ENCODE results near the gene ALPG. TPM values are rescaled to one million over a fixed set of nuclear protein-coding genes. Genes with fewer than 3 reads are reported as not detected.
A peak's percentile ranks its signal among the peaks of the same experiment; 100 is the strongest.

Gene ALPG
- total and polyA plus RNA-seq, 2 of the 13 experiments (the other 11 are each of a cell fraction or from before 2014, with no cell fraction given), result not detected

GRCh38 chr2:232396683-232397082 is 10.0 kb upstream of the ALPG start:
- no peak overlapping the region for H3K9ac ChIP-seq (ENCODE audit: insufficient read depth, low read depth, low read length)
- TF ChIP-seq PTBP1 (IDR thresholded peaks at IDR 0.05; ENCODE audit: low read depth, low read length, poor library complexity, severe bottlenecking), result no peak
- TF ChIP-seq ATF7 (IDR thresholded peaks at IDR 0.05), result peak; percentile 29; the same call in 1 of the 2 replicates
- TF ChIP-seq ATF7 (CRISPR knock-in tag; IDR thresholded peaks at IDR 0.05), result no peak
- H3K9me3 ChIP-seq (ENCODE audit: low read length), result no peaks in the 10 kb centered on the region
- CTCF ChIA-PET (ENCODE audit: low intra/inter-chr PET ratio, low total read pairs), result no interaction called here
- no peaks in the 10 kb centered on the region for H3K4me1 ChIP-seq (ENCODE audit: insufficient read depth, low read length)
- no peak for FAIRE-seq
- H3K27me3 ChIP-seq (ENCODE audit: control insufficient read depth in 1 of 2, insufficient read depth in 2 of 2, low read length in 2 of 2), result peaks cover 0 to 37% of the 10 kb centered on the region in 2 experiments; a peak in 3 of 5 replicates
- DNase-seq (ENCODE audit: low spot score), result no peak
- BruUV-seq (replicated peaks), result no TSS peak
- 74% methylated on average over 2 of the region's 2 CpGs for WGBS (ENCODE audit: low lambda C conversion rate)
- H2AFZ ChIP-seq (ENCODE audit: low read length), result no peak overlapping the region
- H3K79me2 ChIP-seq (ENCODE audit: insufficient read depth, low read length), result no peaks in the 10 kb centered on the region
- POLR2A ChIA-PET, result no interaction called here
- in situ Hi-C loops (cut with HindIII; ENCODE audit: extremely low pct_ligation_motif_present, low pct_unique_long_range_greater_than_20kb) (no loop called here), intact Hi-C loops (cut with micrococcal nuclease; ENCODE audit: unreplicated experiment) (no loop called here)
- no peaks in the 10 kb centered on the region for H4K20me1 ChIP-seq (ENCODE audit: insufficient read depth, low read length)
- H3K4me3 ChIP-seq (replicated peaks in 1 of 3; ENCODE audit: insufficient read depth in 1 of 3, low read depth in 2 of 3, low read length in 3 of 3), result no peak overlapping the region
- no peaks in the 10 kb centered on the region for H3K36me3 ChIP-seq (replicated peaks in 1 of 2; ENCODE audit: control insufficient read depth in 1 of 2, insufficient read depth in 2 of 2, low read length in 2 of 2)
- no peak for ATAC-seq
- H3K27ac ChIP-seq (ENCODE audit: extremely low read length, insufficient read depth, low read length), result no peak overlapping the region
- no peak overlapping the region for H3K4me2 ChIP-seq (ENCODE audit: low read depth, low read length)

- ChIA-PET POLR2A (no interaction called here), CTCF (ENCODE audit: low intra/inter-chr PET ratio, low total read pairs) (no interaction called here)
- no peak overlapping the region for H2AFZ ChIP-seq (ENCODE audit: low read length)
- BruUV-seq (replicated peaks), result no TSS peak
- H3K36me3 ChIP-seq (replicated peaks in 1 of 2; ENCODE audit: control insufficient read depth in 1 of 2, insufficient read depth in 2 of 2, low read length in 2 of 2), result no peaks in the 10 kb centered on the region
- WGBS (ENCODE audit: low lambda C conversion rate), result 72% methylated on average over 5 of the region's 5 CpGs
- no peaks in the 10 kb centered on the region for H3K79me2 ChIP-seq (ENCODE audit: insufficient read depth, low read length)
- ATAC-seq (no peak), FAIRE-seq (no peak), DNase-seq (ENCODE audit: low spot score) (no peak)
- no peaks in the 10 kb centered on the region for H3K4me1 ChIP-seq (ENCODE audit: insufficient read depth, low read length)
- intact Hi-C loops (cut with micrococcal nuclease; ENCODE audit: unreplicated experiment) (no loop called here), in situ Hi-C loops (cut with HindIII; ENCODE audit: extremely low pct_ligation_motif_present, low pct_unique_long_range_greater_than_20kb) (no loop called here)
- H3K9ac ChIP-seq (ENCODE audit: insufficient read depth, low read depth, low read length), result no peak overlapping the region
- H3K27me3 ChIP-seq (ENCODE audit: control insufficient read depth in 1 of 2, insufficient read depth in 2 of 2, low read length in 2 of 2), result peaks cover 0 to 29% of the 10 kb centered on the region in 2 experiments; a peak in 3 of 5 replicates
- H3K4me2 ChIP-seq (ENCODE audit: low read depth, low read length), result no peak overlapping the region
- H3K27ac ChIP-seq (ENCODE audit: extremely low read length, insufficient read depth, low read length), result no peak overlapping the region
- H4K20me1 ChIP-seq (ENCODE audit: insufficient read depth, low read length), result no peaks in the 10 kb centered on the region
- no peaks in the 10 kb centered on the region for H3K9me3 ChIP-seq (ENCODE audit: low read length)
- H3K4me3 ChIP-seq (replicated peaks in 1 of 3; ENCODE audit: insufficient read depth in 1 of 3, low read depth in 2 of 3, low read length in 3 of 3), result no peak overlapping the region
- TF ChIP-seq KLF6 (CRISPR knock-in tag; IDR thresholded peaks at IDR 0.05) (no peak), KDM1A (CRISPR knock-in tag; IDR thresholded peaks at IDR 0.05) (no peak), SSRP1 (CRISPR knock-in tag; IDR thresholded peaks at IDR 0.05) (no peak), CREB3 (CRISPR knock-in tag; IDR thresholded peaks at IDR 0.05) (no peak), ZBTB7A (CRISPR knock-in tag; IDR thresholded peaks at IDR 0.05) (no peak), ZNF138 (CRISPR knock-in tag; IDR thresholded peaks at IDR 0.05; ENCODE audit: low read depth) (no peak), ZBED4 (CRISPR knock-in tag; IDR thresholded peaks at IDR 0.05; ENCODE audit: borderline replicate concordance) (no peak), ZNF850 (CRISPR knock-in tag; conservative IDR thresholded peaks at IDR 0.05) (no peak), ZNF225 (CRISPR knock-in tag; IDR thresholded peaks at IDR 0.05) (no peak), SRY (CRISPR knock-in tag; IDR thresholded peaks at IDR 0.05) (no peak), JARID2 (CRISPR knock-in tag; IDR thresholded peaks at IDR 0.05; ENCODE audit: insufficient replicate concordance) (no peak), RFXANK (CRISPR knock-in tag; IDR thresholded peaks at IDR 0.05) (no peak), HNRNPL (IDR thresholded peaks at IDR 0.05; ENCODE audit: low read depth, low read length) (no peak)
Measured at GRCh38 chr2:232398293-232399034, 8.2 kb upstream of the ALPG start.

All from HepG2 (cell line).